Measurements from ENCODE around the gene CHCHD3.

DNA sequence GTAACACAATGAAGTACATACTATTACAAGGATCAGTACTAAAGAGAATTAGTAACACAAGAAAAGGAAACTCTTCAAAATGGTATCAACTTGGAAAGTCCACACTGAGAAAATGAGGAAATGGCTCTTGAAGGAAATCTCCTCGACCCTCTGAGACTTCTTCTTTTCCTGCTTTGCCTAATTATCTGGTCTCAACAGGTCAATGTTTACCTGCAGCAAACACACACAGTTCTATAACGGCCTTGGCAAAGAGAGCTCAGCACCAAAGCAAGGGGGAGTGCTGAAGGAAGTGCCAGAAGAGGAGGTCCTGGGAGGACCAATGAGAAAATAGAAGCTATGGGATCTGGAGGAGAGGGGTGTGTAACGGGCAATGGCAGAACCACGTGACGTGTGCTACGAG is 21.9 kb downstream of the CHCHD3 start:
- TF ChIP-seq, protein P1, sequence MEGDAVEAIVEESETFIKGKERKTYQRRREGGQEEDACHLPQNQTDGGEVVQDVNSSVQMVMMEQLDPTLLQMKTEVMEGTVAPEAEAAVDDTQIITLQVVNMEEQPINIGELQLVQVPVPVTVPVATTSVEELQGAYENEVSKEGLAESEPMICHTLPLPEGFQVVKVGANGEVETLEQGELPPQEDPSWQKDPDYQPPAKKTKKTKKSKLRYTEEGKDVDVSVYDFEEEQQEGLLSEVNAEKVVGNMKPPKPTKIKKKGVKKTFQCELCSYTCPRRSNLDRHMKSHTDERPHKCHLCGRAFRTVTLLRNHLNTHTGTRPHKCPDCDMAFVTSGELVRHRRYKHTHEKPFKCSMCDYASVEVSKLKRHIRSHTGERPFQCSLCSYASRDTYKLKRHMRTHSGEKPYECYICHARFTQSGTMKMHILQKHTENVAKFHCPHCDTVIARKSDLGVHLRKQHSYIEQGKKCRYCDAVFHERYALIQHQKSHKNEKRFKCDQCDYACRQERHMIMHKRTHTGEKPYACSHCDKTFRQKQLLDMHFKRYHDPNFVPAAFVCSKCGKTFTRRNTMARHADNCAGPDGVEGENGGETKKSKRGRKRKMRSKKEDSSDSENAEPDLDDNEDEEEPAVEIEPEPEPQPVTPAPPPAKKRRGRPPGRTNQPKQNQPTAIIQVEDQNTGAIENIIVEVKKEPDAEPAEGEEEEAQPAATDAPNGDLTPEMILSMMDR (IDR thresholded peaks at IDR 0.05), result no peak
- no peak for TF ChIP-seq ZFX (IDR thresholded peaks at IDR 0.05; ENCODE audit: borderline replicate concordance)

All from 22Rv1 (cell line).